GM12872 (cell line): ENCODE results near the gene IPPK.

ENCODE experiments used
- TF ChIP-seq, protein P1 (sequence below): IDR thresholded peaks from 3 replicates; pipeline ENCODE4 v1.5.1; 2011; ENCODE audit warnings: low read depth, mild to moderate bottlenecking, low read length, moderate library complexity; ENCODE audit not compliant: insufficient read depth

Gene IPPK

GRCh38 chr9:92592946-92593861 is 76.7 kb downstream of the IPPK start:
- TF ChIP-seq, protein P1, sequence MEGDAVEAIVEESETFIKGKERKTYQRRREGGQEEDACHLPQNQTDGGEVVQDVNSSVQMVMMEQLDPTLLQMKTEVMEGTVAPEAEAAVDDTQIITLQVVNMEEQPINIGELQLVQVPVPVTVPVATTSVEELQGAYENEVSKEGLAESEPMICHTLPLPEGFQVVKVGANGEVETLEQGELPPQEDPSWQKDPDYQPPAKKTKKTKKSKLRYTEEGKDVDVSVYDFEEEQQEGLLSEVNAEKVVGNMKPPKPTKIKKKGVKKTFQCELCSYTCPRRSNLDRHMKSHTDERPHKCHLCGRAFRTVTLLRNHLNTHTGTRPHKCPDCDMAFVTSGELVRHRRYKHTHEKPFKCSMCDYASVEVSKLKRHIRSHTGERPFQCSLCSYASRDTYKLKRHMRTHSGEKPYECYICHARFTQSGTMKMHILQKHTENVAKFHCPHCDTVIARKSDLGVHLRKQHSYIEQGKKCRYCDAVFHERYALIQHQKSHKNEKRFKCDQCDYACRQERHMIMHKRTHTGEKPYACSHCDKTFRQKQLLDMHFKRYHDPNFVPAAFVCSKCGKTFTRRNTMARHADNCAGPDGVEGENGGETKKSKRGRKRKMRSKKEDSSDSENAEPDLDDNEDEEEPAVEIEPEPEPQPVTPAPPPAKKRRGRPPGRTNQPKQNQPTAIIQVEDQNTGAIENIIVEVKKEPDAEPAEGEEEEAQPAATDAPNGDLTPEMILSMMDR: no peak

DNA sequence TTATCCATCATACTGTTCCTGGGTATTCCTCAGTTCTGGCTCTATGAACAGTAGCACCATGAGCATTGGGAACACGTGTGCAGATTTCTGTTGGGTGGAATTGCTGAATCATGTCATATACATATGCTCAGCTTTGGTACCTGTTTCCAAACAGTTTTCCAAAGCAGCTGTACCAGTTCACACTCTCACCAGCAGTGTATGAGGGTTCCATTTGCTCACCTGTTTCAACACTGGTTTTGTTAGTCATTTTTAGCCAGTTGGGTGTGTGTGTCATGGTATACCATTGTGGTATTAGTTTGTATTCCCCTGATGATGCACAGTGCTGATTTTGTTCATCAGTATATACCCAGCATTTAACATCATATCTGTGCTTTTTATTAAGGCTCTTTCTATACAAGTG is 77.4 kb downstream of the IPPK start:
- TF ChIP-seq, protein P1: no peak

DNA sequence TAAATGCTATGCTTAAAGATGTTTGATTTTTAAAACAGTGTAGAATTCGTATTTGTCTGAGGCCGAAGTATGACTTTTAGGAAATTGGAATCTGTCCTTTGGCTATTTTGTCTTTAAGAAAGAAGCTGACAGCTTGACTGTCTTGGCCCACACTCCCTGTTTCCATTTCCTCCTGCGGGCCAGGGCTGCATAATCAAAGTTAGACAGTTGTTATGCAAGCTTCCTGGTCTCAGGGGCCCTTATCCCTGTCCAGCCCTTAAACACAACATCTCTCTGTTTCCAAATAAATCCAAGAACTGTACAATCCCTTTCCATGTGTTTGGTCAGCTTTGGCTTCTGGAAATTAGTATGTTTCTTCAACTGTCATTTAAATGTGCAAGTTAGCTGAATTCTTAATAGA is 79.6 kb downstream of the IPPK start:
- TF ChIP-seq, protein P1: no peak

DNA sequence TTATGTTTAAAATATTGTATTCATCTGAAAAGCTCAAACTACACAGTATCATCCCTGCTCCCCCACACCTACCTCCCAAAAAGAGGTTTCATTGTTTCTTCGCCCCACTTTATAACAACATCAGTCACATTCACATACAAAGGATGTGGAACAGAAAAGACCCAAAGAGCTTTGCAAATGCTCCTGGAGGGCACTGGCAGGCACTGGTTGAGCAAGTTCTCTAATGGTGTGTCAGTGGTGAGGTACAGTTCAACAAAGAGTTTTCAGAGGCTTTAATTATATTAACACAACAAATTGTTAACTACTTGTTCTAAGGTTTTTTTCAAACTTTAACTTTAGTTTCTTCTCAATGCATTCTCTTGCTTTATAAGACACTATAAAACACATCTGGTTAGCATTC is 80.0 kb downstream of the IPPK start:
- TF ChIP-seq, protein P1: no peak

DNA sequence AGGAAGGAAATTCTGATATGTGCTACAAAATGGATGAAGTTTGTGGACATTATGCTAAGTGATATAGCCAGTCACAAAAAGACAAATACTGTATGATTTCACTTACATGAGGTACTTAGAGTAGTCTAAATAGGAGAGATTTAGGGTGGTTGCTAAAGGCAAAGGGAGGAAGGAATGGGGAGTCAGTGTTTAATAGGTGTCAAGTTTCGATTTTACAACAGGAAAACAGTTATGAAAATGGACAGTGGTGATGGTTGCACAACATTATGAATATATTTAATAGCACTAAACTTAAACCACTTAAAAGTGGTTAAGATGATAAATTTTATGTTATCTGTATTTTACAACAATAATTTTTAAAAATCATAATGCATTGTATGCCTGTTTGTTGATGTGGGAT is 93.8 kb downstream of the IPPK start:
- TF ChIP-seq, protein P1: no peak

GRCh38 chr9:92564982-92565381 is 104.9 kb downstream of the IPPK start:
- TF ChIP-seq, protein P1: no peak

GRCh38 chr9:92564504-92564903 is 105.4 kb downstream of the IPPK start:
- TF ChIP-seq, protein P1: no peak
